K562 (cell line): Measurements from ENCODE around the gene RNGTT. TPM values are rescaled to one million over a fixed set of nuclear protein-coding genes. Genes with fewer than 3 reads are reported as not detected.
A peak's percentile ranks its signal among the peaks of the same experiment; 100 is the strongest.

ENCODE experiments used
- ARID1B ChIP-seq: fragments of 450-650 bp; IDR thresholded peaks from 2 replicates; pipeline ENCODE4 v1.6.1; 2016; ENCODE audit warnings: antibody characterized with exemption, mild to moderate bottlenecking, inconsistent platforms
- CBFA2T3 ChIP-seq: fragments of 450-650 bp; IDR thresholded peaks from 2 replicates; pipeline ENCODE4 v1.6.1; 2017
- CREB1 ChIP-seq, 2 experiments: sonication (generic) in 1 of 2; formaldehyde crosslinking in 1 of 2; IDR thresholded peaks; 2 replicates each; pipeline versions ENCODE4 v1.6.1 to v1.8.0; 2012 to 2022; ENCODE audit warnings: inconsistent platforms in 1 of 2, mild to moderate bottlenecking in 1 of 2, missing genetic modification reagents in 1 of 2, moderate library complexity in 1 of 2
- FOXA1 ChIP-seq: fragments of 450-650 bp; IDR thresholded peaks from 2 replicates; pipeline ENCODE4 v1.6.1; 2016; ENCODE audit warnings: mild to moderate bottlenecking, borderline replicate concordance
- GTF2F1 ChIP-seq: IDR thresholded peaks from 2 replicates; pipeline ENCODE4 v1.6.1; 2011; ENCODE audit warnings: low read depth, low read length, improper control_type of control experiment
- IRF2 ChIP-seq: sonication (generic); formaldehyde crosslinking; IDR thresholded peaks from 2 replicates; pipeline ENCODE4 v1.8.1; 2022; ENCODE audit warnings: mild to moderate bottlenecking, missing genetic modification reagents
- JUND ChIP-seq, 2 experiments: IDR thresholded peaks; 2 replicates in 1 of 2; 3 replicates in 1 of 2; pipeline ENCODE4 v1.6.1; 2011; ENCODE audit warnings: borderline replicate concordance in 2 of 2, low read depth in 2 of 2, low read length in 2 of 2, improper control_type of control experiment in 1 of 2, missing biosample characterization in 1 of 2, missing genetic modification characterization in 1 of 2, missing genetic modification reagents in 1 of 2
- LEF1 ChIP-seq: fragments of 450-650 bp; IDR thresholded peaks from 2 replicates; pipeline ENCODE4 v1.6.1; 2016; ENCODE audit warnings: mild to moderate bottlenecking
- MAFF ChIP-seq: IDR thresholded peaks from 2 replicates; pipeline ENCODE4 v1.6.1; 2012; ENCODE audit warnings: low read length, improper control_type of control experiment
- NR1H2 ChIP-seq: sonication (generic); formaldehyde crosslinking; IDR thresholded peaks from 2 replicates; pipeline ENCODE4 v1.4.0; 2020; ENCODE audit warnings: mild to moderate bottlenecking, missing genetic modification reagents
- POU5F1 ChIP-seq: fragments of 150-350 bp; IDR thresholded peaks from 2 replicates; pipeline ENCODE4 v1.6.1; 2014; ENCODE audit warnings: borderline replicate concordance, low read length, low read depth, mild to moderate bottlenecking; ENCODE audit not compliant: partially characterized antibody
- RBFOX2 ChIP-seq: fragments of 200-400 bp; formaldehyde crosslinking; IDR thresholded peaks from 2 replicates; pipeline ENCODE4 v1.6.1; 2017; ENCODE audit warnings: low read depth, mild to moderate bottlenecking, low read length, moderate library complexity
- SETDB1 ChIP-seq: IDR thresholded peaks from one replicate; pipeline ENCODE4 v1.6.1; 2012; ENCODE audit warnings: low read length, control low read depth, inconsistent platforms
- SMARCA4 ChIP-seq: fragments of 450-650 bp; IDR thresholded peaks from 2 replicates; pipeline ENCODE4 v1.6.1; 2016
- TRIM28 ChIP-seq: fragments of 450-650 bp; IDR thresholded peaks from 2 replicates; pipeline ENCODE4 v1.6.1; 2017
- ZNF3 ChIP-seq: fragments of 250-450 bp; sonication (Bioruptor Pico); IDR thresholded peaks from 2 replicates; pipeline ENCODE4 v1.5.0; 2021; ENCODE audit warnings: mild to moderate bottlenecking, moderate library complexity
- ZNF324 ChIP-seq: fragments of 250-450 bp; sonication (Bioruptor Pico); IDR thresholded peaks from 2 replicates; pipeline ENCODE4 v1.4.0; 2020; ENCODE audit warnings: mild to moderate bottlenecking
- ZNF436 ChIP-seq: fragments of 250-450, 450-650 bp; sonication (Bioruptor Pico); formaldehyde crosslinking; IDR thresholded peaks from 2 replicates; pipeline ENCODE4 v1.7.0; 2020; ENCODE audit warnings: mild to moderate bottlenecking
- polyA plus RNA-seq, 8 experiments: library from polyadenylated mRNA; depleted of rRNA in 4 of 8; stranded (reverse) in 5 of 8; unstranded in 3 of 8; fragments of >200 nt; fragmentation: Nextera tagmentation in 2 of 8; fragmentation: Illumina TruSeq in 1 of 8; extraction: Ambion mirVana in 2 of 8; extraction: Trizol in 1 of 8; gene quantifications; 2 replicates each; pipeline versions ENCODE4 v1.2.1 to v1.2.3, GENCODE V29; 2011 to 2014; ENCODE audit warnings: inconsistent platforms in 1 of 8, missing spikeins in 1 of 8
- total RNA-seq, 7 experiments: library from RNA; depleted of rRNA in 6 of 7; stranded (reverse); fragments of >200 nt in 6 of 7; fragmentation: Illumina TruSeq in 2 of 7; extraction: Trizol in 2 of 7; gene quantifications; 2 replicates each; pipeline versions ENCODE4 v1.2.1 to v1.2.3, GENCODE V29; 2011 to 2021; ENCODE audit warnings: low replicate concordance in 1 of 7
- TF ChIP-seq, protein P1 (sequence below): fragments of 250-450 bp; sonication (Bioruptor Pico); IDR thresholded peaks from 2 replicates; pipeline ENCODE4 v1.4.0; 2020
- TF ChIP-seq, protein P2 (sequence below): fragments of 450-650 bp; formaldehyde crosslinking; IDR thresholded peaks from 2 replicates; pipeline ENCODE4 v1.4.0; 2020; ENCODE audit warnings: mild to moderate bottlenecking, mixed read lengths
- TF ChIP-seq, protein P3 (sequence below): fragments of 250-450 bp; sonication (Bioruptor Pico); IDR thresholded peaks from 2 replicates; pipeline ENCODE4 v1.8.0; 2022; ENCODE audit warnings: moderate library complexity, mild to moderate bottlenecking, inconsistent platforms
- TF ChIP-seq, protein P4 (sequence below): fragments of 250-450 bp; sonication (Bioruptor Pico); IDR thresholded peaks from 2 replicates; pipeline ENCODE4 v1.8.0; 2022; ENCODE audit warnings: moderate library complexity, mild to moderate bottlenecking, inconsistent platforms

Gene RNGTT
- total and polyA plus RNA-seq, 9 of the 15 experiments (the other 6 are each of a cell fraction or from before 2014, with no cell fraction given) = 6.1 to 31.7 (median 19.5) TPM

DNA sequence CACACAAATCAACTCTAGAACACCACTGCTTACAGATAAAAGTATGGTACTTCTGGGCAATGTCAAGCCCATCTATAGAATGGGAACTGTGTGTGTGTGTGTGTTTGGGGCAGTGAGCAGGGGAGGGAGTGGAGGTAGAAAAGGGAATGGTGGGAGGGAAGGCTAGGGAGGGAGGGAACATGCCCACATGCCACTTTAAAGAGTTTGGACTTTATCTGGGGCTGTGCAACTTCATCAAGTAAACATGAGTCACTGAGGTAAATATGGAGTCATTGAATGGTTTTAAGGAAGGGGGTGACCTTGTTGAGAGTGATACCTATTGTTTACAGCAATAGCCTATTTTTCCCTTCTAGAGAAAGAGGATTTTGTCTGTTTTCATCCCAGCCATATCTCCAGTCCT lies 22.5 kb upstream of the RNGTT start (continued):
- TF ChIP-seq, protein P1, sequence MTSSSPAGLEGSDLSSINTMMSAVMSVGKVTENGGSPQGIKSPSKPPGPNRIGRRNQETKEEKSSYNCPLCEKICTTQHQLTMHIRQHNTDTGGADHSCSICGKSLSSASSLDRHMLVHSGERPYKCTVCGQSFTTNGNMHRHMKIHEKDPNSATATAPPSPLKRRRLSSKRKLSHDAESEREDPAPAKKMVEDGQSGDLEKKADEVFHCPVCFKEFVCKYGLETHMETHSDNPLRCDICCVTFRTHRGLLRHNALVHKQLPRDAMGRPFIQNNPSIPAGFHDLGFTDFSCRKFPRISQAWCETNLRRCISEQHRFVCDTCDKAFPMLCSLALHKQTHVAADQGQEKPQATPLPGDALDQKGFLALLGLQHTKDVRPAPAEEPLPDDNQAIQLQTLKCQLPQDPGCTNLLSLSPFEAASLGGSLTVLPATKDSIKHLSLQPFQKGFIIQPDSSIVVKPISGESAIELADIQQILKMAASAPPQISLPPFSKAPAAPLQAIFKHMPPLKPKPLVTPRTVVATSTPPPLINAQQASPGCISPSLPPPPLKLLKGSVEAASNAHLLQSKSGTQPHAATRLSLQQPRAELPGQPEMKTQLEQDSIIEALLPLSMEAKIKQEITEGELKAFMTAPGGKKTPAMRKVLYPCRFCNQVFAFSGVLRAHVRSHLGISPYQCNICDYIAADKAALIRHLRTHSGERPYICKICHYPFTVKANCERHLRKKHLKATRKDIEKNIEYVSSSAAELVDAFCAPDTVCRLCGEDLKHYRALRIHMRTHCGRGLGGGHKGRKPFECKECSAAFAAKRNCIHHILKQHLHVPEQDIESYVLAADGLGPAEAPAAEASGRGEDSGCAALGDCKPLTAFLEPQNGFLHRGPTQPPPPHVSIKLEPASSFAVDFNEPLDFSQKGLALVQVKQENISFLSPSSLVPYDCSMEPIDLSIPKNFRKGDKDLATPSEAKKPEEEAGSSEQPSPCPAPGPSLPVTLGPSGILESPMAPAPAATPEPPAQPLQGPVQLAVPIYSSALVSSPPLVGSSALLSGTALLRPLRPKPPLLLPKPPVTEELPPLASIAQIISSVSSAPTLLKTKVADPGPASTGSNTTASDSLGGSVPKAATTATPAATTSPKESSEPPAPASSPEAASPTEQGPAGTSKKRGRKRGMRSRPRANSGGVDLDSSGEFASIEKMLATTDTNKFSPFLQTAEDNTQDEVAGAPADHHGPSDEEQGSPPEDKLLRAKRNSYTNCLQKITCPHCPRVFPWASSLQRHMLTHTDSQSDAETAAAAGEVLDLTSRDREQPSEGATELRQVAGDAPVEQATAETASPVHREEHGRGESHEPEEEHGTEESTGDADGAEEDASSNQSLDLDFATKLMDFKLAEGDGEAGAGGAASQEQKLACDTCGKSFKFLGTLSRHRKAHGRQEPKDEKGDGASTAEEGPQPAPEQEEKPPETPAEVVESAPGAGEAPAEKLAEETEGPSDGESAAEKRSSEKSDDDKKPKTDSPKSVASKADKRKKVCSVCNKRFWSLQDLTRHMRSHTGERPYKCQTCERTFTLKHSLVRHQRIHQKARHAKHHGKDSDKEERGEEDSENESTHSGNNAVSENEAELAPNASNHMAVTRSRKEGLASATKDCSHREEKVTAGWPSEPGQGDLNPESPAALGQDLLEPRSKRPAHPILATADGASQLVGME (CRISPR knock-in tag) = no peak
- TF ChIP-seq TRIM28 = no peak
- no peak for TF ChIP-seq ZNF324
- TF ChIP-seq, protein P2, sequence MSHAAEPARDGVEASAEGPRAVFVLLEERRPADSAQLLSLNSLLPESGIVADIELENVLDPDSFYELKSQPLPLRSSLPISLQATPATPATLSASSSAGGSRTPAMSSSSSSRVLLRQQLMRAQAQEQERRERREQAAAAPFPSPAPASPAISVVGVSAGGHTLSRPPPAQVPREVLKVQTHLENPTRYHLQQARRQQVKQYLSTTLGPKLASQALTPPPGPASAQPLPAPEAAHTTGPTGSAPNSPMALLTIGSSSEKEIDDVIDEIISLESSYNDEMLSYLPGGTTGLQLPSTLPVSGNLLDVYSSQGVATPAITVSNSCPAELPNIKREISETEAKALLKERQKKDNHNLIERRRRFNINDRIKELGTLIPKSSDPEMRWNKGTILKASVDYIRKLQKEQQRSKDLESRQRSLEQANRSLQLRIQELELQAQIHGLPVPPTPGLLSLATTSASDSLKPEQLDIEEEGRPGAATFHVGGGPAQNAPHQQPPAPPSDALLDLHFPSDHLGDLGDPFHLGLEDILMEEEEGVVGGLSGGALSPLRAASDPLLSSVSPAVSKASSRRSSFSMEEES (CRISPR knock-in tag) = no peak
- peak; percentile 51; the same call in 1 of the 2 replicates for TF ChIP-seq ARID1B
- TF ChIP-seq NR1H2 = no peak
- no peak for TF ChIP-seq POU5F1
- TF ChIP-seq ZNF3 (CRISPR knock-in tag) = no peak
- TF ChIP-seq, protein P3, sequence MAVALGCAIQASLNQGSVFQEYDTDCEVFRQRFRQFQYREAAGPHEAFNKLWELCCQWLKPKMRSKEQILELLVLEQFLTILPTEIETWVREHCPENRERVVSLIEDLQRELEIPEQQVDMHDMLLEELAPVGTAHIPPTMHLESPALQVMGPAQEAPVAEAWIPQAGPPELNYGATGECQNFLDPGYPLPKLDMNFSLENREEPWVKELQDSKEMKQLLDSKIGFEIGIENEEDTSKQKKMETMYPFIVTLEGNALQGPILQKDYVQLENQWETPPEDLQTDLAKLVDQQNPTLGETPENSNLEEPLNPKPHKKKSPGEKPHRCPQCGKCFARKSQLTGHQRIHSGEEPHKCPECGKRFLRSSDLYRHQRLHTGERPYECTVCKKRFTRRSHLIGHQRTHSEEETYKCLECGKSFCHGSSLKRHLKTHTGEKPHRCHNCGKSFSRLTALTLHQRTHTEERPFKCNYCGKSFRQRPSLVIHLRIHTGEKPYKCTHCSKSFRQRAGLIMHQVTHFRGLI (CRISPR knock-in tag) = no peak
- peak; percentile 20; the same call in 1 of the 2 replicates for TF ChIP-seq SMARCA4
- TF ChIP-seq IRF2 (CRISPR knock-in tag) = no peak
- TF ChIP-seq, protein P4, sequence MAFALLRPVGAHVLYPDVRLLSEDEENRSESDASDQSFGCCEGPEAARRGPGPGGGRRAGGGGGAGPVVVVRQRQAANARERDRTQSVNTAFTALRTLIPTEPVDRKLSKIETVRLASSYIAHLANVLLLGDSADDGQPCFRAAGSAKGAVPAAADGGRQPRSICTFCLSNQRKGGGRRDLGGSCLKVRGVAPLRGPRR (CRISPR knock-in tag) = no peak
- TF ChIP-seq MAFF = no peak
- TF ChIP-seq ZNF436 (CRISPR knock-in tag) = no peak
- no peak for TF ChIP-seq GTF2F1
- TF ChIP-seq CBFA2T3 = peak; percentile 7; the same call in 1 of the 2 replicates
- no peak for TF ChIP-seq CREB1 (IDR thresholded peaks at IDR 0.05)
- no peak for TF ChIP-seq CREB1 (CRISPR knock-in tag; IDR thresholded peaks at IDR 0.05)
- 0 out of 2 replicates have a peak, but pooled peaks have one; percentile 8 for TF ChIP-seq JUND (IDR thresholded peaks at IDR 0.05; ENCODE audit: borderline replicate concordance, low read depth, low read length)
- no peak for TF ChIP-seq JUND (tag; IDR thresholded peaks at IDR 0.05; ENCODE audit: borderline replicate concordance, low read depth, low read length)
- TF ChIP-seq SETDB1 = no peak
- TF ChIP-seq FOXA1 = 0 out of 2 replicates have a peak, but pooled peaks have one; percentile 27
- no peak for TF ChIP-seq RBFOX2
- TF ChIP-seq LEF1 = no peak
